ENCODE data around the gene SVIP.
A peak's percentile ranks its signal among the peaks of the same experiment; 100 is the strongest.

The SVIP gene, protein sequence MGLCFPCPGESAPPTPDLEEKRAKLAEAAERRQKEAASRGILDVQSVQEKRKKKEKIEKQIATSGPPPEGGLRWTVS

GRCh38 chr11:22829231-22830081, at the start of gene SVIP:
Gene SVIP, minus strand, starts transcription at chr11:22829801. Its CDS starts 53 bp downstream, at chr11:22829748.
- Histone ChIP-seq H3K4me3 (ENCODE audit: low read depth in 1 of 2, low read length in 2 of 2) (peak within 1 kb of the TSS; percentile 67 to 81), H3K4me1 (ENCODE audit: insufficient read depth, low read length) (peaks cover 23% of the 10 kb centered on the region), H3K79me2 (ENCODE audit: insufficient read depth, low read length) (peaks cover 12% of the 10 kb centered on the region), H3K9ac (ENCODE audit: low read depth, low read length) (peak within 1 kb of the TSS; percentile 68), H3K4me2 (ENCODE audit: insufficient read depth, low read length) (peak within 1 kb of the TSS; percentile 77), H3K27ac (ENCODE audit: low read length) (peak within 1 kb of the TSS; percentile 68), H3K9me3 (ENCODE audit: insufficient read depth, low read length, severe bottlenecking) (no peaks in the 10 kb centered on the region), H3K27me3 (ENCODE audit: insufficient read depth, low read length, poor library complexity) (no peaks in the 10 kb centered on the region), H4K20me1 (ENCODE audit: insufficient read depth, low read length) (no peaks in the 10 kb centered on the region), H2AFZ (ENCODE audit: low read depth, low read length) (peak within 1 kb of the TSS; percentile 94), H3K36me3 (ENCODE audit: insufficient read depth, low read length) (peaks cover 23% of the 10 kb centered on the region)
- ATAC-seq (ENCODE audit: insufficient read depth, low read depth) (peak; percentile 86), DNase-seq (peak; percentile 96)
- TF ChIP-seq CTCF (IDR thresholded peaks at IDR 0.05; ENCODE audit: borderline replicate concordance, extremely low read depth, low read length, poor library complexity, severe bottlenecking) (peak; percentile 85), EZH2 (IDR thresholded peaks at IDR 0.05; ENCODE audit: borderline replicate concordance, low read depth, low read length, severe bottlenecking) (no peak)

- Histone ChIP-seq H3K79me2 (ENCODE audit: insufficient read depth, low read length) (no peaks in the 10 kb centered on the region), H3K27ac (ENCODE audit: low read length) (no peak overlapping the region), H3K36me3 (ENCODE audit: insufficient read depth, low read length) (no peaks in the 10 kb centered on the region), H3K4me1 (ENCODE audit: insufficient read depth, low read length) (no peaks in the 10 kb centered on the region), H3K9ac (ENCODE audit: low read depth, low read length) (no peak overlapping the region), H2AFZ (ENCODE audit: low read depth, low read length) (no peak overlapping the region), H3K4me2 (ENCODE audit: insufficient read depth, low read length) (no peak overlapping the region), H3K27me3 (ENCODE audit: insufficient read depth, low read length, poor library complexity) (no peaks in the 10 kb centered on the region), H3K4me3 (ENCODE audit: low read depth in 1 of 2, low read length in 2 of 2) (no peak overlapping the region), H4K20me1 (ENCODE audit: insufficient read depth, low read length) (no peaks in the 10 kb centered on the region), H3K9me3 (ENCODE audit: insufficient read depth, low read length, severe bottlenecking) (no peaks in the 10 kb centered on the region)
- DNase-seq (no peak), ATAC-seq (ENCODE audit: insufficient read depth, low read depth) (no peak)
- no peak for TF ChIP-seq EZH2 (IDR thresholded peaks at IDR 0.05; ENCODE audit: borderline replicate concordance, low read depth, low read length, severe bottlenecking)
- TF ChIP-seq CTCF (IDR thresholded peaks at IDR 0.05; ENCODE audit: borderline replicate concordance, extremely low read depth, low read length, poor library complexity, severe bottlenecking), result no peak
These were observed 49.0 kb upstream of the SVIP start for GRCh38 chr11:22878604-22879003.

GRCh38 chr11:22878039-22878438, 48.4 kb upstream of the SVIP start:
- DNase-seq (no peak), ATAC-seq (ENCODE audit: insufficient read depth, low read depth) (no peak)
- H3K36me3 ChIP-seq (ENCODE audit: insufficient read depth, low read length), result no peaks in the 10 kb centered on the region
- no peak overlapping the region for H2AFZ ChIP-seq (ENCODE audit: low read depth, low read length)
- no peaks in the 10 kb centered on the region for H3K27me3 ChIP-seq (ENCODE audit: insufficient read depth, low read length, poor library complexity)
- no peak overlapping the region for H3K4me3 ChIP-seq (ENCODE audit: low read depth in 1 of 2, low read length in 2 of 2)
- TF ChIP-seq CTCF (IDR thresholded peaks at IDR 0.05; ENCODE audit: borderline replicate concordance, extremely low read depth, low read length, poor library complexity, severe bottlenecking) (no peak), EZH2 (IDR thresholded peaks at IDR 0.05; ENCODE audit: borderline replicate concordance, low read depth, low read length, severe bottlenecking) (no peak)
- H3K4me2 ChIP-seq (ENCODE audit: insufficient read depth, low read length), result no peak overlapping the region
- no peaks in the 10 kb centered on the region for H4K20me1 ChIP-seq (ENCODE audit: insufficient read depth, low read length)
- no peaks in the 10 kb centered on the region for H3K79me2 ChIP-seq (ENCODE audit: insufficient read depth, low read length)
- H3K27ac ChIP-seq (ENCODE audit: low read length), result no peak overlapping the region
- H3K9ac ChIP-seq (ENCODE audit: low read depth, low read length), result no peak overlapping the region
- no peaks in the 10 kb centered on the region for H3K9me3 ChIP-seq (ENCODE audit: insufficient read depth, low read length, severe bottlenecking)
- H3K4me1 ChIP-seq (ENCODE audit: insufficient read depth, low read length), result no peaks in the 10 kb centered on the region

Measured in DND-41 (cell line).